ENCODE measurements around the gene TMC3.

TMC3 gene

DNA sequence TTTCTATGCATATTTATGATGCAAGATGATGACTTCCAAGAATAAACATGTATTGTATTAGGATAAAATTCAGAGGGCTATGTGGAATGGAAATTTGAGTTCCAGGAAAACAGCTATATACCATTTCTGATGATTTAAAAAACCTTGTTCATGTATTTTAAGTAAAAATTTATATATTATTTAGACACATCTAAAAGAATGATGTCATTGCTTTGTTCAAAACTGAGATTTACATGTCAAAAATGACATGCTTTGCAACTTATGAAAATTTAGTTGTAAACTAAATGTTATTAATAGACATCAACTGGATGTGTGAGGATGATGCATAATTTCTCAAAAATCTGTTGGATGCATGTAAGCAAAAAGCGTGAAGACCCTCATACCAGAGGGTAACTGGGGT is 52.3 kb downstream of the TMC3 start:
- no peak for DNase-seq

DNA sequence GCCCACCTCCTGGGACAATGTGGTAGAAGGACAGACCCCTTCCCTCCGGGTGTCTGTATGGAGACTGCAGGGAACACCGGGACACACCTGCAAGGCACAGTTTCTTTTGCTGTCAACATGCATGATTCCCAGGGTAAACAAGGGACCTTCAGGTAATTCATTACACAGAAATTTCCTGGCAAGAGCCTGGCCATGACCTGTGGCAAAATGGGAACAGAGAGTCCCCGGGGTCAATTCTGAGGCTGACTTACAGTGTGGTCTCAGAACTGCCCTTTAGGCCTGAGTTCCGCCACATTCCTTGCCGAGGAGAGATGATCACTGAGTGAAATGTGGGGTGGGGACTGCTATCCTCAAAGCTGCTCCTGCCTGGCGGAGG is 56.4 kb downstream of the TMC3 start:
- no peak for DNase-seq

DNA sequence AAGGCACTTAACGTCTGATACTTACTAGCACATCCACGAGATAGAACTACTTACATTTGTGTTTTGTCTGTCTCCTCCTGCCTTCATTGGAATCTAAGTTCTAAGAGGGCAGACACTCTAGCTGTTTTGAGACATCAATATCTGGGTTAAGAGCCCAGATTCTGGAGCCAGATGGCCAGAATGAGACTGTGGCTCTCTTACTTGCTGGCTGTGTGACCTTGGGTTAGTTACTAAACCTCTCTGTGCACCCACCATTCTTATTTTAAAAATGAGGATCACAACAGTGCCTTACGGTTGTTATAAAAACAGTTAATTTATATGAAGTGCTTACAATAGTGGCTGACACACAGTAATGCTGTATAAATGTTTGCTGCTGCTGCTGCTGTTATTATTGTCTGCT is 57.7 kb downstream of the TMC3 start:
- no peak for DNase-seq

DNA sequence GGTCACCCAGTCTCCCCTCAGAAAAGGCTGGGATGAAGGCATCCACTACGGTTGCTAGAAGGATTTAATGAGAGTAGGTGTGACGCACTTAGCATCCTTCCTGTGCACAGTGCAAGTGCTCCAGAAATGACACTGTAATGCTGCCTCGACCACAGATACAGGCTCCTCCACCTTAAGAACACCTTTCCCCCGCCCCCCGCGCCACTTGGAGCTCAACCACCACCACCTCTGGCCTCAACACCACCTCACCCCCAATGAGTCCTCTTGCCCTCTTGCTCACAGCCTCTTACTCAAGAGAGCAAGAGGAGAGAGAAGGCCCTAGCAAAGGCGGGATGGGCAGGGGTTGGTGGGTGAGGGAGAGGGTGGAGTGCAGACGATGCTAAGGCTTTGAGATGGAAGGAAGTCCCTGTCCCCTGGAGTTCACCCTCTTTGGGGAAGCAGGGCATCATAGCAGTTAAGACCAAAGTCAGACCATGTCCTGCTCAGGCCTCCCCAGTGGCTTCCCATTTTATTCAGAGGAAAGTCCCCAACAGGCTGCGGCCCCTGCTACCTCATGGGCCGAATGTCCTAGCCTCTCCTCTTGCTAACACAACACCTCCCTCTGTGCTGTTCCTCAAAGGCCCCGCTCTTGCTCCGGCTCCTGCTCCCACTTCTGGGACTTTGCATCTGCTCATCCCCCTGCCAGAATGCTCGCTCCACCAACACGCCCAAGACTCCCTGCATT is 58.4 kb downstream of the TMC3 start:
- no peak for DNase-seq

DNA sequence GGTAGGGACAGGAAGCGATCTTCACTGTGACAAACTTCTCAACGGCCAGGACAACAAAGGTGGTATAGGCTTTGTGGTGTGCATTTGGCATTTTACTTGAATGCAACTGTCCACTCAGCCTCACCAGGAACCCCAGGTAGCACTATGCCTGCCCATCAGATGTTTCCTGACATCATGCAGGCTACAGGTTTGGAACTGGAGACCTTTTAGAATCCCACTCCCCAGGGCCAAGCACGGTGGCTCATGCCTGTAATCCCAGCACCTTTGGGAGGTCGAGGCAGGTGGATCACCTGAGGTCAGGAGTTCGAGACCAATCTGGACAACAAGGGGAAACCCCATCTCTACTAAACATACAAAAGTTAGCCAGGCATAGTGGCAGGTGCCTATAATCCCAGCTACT is 59.6 kb downstream of the TMC3 start:
- no peak for DNase-seq

DNA sequence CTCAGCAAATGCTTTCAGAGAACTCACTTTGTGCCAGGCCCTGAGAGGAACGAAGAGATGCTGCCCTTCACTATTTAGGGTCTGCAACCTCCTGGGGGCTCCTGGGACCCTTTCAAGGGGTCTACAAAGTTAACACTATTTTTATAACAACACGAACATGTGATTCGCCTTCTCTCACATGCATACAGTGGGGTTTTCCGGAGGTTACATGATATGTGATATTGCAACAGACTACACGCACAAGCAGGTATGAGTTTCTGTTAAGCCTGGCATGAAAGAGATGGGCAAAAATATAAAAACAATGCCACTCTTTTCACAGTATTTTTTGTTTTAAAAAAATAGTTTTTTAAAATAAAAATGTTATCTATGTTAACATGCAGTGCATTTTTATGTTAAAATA is 60.3 kb downstream of the TMC3 start:
- DNase-seq, result no peak

DNA sequence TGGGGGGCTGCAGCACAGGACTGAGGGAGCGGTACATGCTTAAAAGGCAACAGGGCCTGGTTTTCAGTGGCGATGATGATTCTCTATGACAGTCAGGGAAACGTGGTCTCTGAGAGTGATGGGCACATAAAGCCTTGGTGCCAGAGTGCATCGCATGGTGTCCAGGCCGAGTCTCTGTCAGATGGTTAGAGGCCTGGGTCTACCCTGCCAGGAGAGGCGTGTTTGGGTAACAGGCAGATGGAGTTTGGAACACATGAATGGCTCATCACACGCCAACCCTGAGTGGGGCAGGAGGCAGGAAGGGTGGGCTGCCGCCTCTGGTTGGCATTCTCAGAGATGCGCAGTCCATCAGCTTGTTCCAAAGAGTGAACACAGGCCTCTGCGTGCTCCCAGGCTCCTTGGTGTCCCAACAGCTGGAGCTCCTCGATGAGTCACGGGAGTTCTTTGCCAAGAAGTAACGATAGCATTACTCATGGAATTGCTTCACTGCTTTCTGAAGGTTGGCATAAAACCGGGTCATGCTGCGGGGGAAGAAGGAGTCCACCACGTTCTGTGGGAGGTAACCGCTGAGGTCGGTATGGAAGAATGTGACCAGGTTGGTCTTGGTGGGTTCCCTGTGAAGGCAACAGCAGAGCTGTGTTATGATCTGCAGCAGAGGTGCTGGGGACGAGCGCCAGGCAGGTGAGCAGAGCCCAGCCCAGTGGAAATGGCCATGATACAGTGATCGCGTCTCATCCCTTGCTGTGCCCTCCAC is 61.0 kb downstream of the TMC3 start:
- DNase-seq, result no peak

DNA sequence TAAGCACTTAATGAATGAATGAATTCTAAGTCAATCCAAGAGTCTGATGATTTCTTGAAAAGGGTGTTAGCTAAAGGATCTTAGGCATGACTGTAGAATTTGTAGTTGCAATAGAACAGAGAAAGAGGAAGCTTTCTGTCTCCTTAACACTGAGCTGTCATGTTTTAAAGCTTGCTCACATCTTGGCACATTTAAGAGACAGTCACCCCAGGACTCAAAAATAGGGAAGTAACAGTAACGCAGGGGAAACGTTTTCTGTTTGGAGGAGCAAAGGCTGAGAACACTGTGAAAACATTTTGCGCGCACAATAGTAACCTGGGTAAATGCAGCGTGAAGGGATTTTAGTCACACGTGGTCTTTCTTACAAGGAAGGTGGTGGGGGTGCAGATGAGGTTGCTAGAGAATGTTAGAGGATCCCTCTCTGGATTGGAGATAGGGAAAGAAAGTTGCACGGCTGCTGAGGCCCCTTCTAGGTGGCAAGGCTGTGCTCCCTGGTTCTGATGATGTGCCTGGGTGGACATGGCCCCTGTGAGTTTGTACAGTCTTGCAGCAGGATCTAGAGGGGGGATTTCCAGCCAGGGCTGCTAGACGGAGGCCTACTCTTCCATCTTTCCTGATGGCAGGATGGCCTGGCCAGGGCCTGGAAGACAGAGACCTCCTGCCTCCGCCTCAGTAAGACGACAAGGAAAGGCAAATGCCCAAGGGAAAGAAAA is 62.1 kb downstream of the TMC3 start:
- DNase-seq, result peak; percentile 68

DNA sequence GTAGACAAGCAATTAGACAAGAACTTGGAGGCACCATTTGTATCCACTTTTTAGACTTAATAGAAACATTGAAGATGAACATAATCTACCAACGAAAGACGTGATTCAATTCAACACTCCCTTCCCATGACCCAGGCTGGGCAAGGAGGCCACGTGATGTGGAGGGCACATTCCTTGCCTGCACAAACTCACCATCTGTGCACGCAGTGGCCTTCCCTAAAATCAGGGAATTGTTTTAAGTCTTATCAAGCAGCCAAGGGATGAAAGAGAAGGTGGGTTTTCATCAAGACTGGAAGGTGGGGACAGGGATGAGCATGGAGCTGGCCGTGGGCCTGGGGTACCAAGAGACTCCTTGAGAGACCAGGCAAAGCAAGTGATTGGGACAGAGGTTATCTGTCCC is 63.5 kb downstream of the TMC3 start:
- DNase-seq, result no peak

DNA sequence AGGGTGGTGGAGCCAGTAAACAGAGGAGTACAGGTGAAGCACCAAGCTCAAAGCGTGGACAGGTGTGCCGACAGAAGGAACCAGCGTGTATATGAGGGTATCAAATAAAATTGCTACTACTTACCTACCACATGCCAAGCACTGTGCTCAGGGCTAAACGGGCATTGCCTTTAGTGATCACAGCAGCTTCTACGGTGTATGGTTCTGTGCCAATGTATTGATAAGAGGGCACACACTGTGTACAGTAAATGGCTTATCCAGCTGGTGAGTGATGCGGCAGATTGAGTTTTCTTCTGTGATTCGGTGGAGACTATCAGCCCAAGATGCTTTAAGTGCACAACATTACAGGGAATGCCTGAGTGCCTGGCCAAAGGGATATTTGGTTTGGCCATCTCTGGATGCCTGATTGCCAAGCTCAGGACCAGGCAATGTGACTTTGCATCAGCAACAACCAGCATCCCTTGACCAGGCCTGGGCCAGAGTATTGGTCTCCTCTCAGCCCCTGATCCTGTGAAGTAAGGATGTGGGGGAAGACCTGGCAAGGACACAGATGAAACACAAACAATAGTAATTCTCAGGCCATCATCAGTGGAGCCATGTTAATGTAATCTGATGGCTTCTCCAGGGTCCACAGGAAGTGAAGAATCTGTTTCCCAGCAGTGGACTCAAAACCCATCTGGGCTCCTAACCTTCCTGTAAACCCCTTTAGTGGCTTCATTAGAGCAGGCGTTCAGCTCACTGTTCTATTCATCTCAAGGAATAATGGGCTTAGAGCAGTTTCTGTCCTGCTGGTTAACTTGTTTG is 64.2 kb downstream of the TMC3 start:
- DNase-seq, result no peak

DNA sequence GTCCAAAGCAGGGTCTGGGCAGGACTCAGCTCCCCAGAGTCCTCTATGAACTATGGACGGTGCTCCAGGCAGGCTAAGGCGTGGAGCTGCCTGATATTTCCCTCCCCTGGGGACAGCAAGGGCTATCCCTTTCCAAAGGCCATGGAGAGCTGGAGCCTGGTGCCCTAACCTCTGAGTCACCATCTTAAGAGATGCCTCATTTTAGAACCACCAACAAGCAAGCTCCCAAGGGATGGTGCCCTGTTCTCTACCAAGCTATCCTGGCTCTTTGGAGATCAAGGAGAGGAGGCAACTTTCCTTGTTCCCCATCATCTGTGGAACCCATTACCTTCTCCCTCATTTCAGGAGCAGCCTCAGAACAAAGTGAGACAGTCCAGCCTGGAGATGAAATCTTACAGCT is 65.8 kb downstream of the TMC3 start:
- no peak for DNase-seq

DNA sequence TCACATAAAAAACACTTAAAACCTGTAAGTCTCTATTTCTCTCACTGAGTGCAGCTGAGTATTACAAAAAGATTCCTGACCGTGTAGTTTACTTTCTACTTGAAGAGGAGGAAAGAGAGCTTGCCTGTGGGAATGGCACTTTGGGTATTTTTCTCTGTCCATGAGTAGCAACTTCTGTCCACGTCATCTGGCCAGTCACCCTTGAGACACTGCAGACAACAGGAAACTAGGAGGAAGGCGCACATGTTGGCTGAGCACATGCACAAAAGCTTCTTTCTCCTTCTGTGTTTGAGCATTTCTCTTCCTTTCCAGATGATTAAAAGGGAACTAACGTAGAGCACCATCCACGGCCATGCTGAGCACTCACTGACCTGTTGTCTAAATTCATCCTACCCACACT is 69.8 kb downstream of the TMC3 start:
- no peak for DNase-seq

DNA sequence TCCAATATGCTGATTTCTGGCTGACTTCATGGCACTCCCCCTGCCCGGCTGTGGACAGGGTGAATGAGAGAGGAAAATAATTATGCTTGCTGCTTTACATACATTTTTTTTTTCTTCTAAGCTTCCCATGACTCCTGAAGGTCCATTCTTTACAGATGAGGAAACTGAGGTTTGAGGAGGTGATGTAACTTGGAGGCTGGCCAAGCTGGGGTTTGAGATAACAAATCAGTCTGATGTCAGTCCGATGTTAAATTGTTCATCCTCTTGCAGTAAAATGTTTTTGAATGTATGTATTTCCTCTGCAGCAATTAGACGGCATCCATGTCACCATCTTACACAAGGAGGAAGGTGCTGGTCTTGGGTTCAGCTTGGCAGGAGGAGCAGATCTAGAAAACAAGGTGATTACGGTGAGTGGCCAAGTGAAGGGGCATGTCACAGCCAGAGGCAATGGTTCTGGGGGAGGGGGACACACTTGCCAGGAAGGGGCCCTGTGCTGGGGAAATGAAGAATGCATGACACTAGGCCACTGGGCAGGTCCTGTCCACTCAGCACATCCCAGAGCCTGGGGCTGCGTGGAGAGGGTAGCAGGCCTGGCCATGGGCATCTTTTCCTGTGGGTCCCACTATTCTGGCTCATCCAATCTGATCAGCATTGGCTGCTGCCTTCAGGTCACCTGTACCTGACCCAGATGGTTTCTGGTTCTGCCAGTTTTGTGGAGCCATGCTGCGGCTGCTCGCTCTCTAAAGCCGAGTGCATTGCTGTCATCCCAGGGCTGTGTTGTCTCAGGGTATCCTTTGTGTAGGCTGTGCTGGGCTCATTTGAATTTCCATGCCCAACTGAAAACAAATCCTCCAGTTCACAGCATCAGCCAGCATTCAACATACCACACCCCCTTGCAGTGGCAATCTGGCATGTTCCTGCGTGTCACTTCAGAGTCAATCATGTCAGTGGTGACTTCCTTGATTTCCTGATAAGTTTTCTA is 70.5 kb downstream of the TMC3 start:
- DNase-seq, result peak; percentile 39

DNA sequence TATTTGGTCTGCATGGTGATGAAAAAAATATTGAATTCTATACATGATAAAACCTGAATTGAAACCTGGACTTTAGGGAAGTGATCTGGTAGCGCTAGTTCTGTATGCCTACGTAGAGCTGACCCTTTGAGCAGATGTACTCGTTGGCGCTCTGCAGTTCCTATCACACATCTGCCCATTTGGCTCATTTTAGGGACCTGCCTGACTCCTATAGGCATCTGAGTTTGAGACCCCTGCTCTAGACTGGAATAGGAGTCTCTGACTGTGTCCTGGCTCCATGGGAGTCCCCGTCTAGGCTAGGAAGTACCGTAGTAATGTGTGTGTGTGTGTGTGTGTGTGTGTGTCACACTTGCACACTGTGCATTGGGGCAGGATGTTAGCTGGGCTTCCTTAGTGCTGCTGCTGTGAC is 71.3 kb downstream of the TMC3 start:
- DNase-seq, result no peak

DNA sequence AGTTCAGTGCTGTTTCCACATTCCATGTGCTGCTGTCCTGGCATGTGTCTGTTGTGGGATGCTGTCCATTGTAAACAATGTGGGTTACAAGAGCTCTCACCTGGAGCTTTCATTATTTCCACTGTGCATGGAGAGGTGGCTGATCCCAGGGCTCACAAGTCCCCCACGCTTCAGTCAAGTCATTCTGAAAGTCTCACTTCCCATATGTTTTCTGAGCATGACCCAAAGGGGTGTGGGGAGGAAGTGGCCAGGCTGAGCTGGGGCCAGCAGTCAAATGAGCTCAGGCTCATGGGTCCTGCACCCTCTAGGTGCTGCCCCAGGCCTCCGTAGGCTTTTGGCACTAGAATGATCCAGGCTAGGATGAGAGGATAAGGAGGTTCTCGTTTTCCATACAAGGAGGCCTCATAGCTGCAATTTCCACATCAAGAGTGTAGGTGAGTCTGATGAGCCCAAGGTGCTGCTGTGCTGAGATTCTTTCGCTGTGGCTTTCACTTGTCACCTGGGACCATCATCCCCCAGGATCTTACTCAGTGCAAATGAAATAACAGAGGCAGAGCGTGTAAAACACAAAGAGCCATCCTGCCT is 72.1 kb downstream of the TMC3 start:
- no peak for DNase-seq

DNA sequence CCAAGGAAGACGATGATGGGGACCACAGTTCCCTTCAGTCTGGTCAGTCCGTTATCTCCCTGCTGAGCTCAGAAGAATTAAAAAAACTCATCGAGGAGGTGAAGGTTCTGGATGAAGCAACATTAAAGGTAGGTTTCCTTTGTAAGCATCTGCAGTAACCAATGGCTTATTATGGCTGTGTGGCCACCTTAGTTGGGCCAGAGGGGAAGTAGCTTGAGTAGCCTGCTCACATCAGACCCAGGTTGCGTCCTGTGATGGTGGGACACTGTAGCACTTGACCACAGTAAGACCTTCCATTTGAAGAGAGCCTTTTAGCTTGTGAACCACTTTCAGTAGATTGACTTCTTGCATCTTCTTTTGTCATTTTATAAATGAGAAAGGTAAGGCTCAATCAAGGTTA is 72.6 kb downstream of the TMC3 start:
- DNase-seq, result no peak

DNA sequence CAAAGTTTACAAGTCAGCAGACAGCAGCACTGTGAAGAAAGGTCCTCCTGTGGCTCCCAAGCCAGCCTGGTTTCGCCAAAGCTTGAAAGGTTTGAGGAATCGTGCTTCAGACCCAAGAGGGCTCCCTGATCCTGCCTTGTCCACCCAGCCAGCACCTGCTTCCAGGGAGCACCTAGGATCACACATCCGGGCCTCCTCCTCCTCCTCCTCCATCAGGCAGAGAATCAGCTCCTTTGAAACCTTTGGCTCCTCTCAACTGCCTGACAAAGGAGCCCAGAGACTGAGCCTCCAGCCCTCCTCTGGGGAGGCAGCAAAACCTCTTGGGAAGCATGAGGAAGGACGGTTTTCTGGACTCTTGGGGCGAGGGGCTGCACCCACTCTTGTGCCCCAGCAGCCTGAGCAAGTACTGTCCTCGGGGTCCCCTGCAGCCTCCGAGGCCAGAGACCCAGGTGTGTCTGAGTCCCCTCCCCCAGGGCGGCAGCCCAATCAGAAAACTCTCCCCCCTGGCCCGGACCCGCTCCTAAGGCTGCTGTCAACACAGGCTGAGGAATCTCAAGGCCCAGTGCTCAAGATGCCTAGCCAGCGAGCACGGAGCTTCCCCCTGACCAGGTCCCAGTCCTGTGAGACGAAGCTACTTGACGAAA is 74.3 kb downstream of the TMC3 start:
- DNase-seq, result no peak

DNA sequence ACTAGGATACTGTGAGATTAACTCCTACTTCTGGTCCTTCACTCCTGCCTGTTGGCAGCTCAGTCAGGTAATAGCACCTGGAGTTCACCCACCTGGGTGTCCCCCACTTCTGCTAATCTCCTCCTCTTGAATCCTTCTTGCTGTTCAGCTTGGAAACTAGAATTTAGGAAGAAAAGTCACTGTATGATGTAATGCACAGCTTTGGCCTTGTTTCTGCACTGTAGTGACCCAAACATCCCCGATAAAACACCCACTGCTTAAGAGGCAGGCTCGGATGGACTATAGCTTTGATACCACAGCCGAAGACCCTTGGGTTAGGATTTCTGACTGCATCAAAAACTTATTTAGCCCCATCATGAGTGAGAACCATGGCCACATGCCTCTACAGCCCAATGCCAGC is 74.9 kb downstream of the TMC3 start:
- no peak for DNase-seq

DNA sequence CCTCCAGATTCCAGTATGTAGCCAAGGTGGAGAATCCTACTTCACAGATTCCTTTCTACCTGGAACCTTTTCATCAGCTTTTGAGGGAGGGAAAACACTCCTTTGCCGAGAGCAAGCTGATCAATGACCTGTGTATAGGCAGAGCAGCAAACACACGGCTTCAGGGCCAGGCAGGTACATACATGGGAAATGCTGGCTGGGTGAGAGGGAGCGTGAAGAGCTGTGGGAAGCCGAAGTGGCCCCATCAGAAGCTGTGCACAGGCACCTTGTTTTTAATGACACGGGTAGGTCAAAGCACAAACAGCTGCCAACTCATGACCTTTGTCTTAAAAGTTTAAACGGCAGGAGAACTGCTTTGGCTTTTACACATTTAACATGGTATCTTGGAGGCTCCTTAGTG is 75.4 kb downstream of the TMC3 start:
- no peak for DNase-seq

DNA sequence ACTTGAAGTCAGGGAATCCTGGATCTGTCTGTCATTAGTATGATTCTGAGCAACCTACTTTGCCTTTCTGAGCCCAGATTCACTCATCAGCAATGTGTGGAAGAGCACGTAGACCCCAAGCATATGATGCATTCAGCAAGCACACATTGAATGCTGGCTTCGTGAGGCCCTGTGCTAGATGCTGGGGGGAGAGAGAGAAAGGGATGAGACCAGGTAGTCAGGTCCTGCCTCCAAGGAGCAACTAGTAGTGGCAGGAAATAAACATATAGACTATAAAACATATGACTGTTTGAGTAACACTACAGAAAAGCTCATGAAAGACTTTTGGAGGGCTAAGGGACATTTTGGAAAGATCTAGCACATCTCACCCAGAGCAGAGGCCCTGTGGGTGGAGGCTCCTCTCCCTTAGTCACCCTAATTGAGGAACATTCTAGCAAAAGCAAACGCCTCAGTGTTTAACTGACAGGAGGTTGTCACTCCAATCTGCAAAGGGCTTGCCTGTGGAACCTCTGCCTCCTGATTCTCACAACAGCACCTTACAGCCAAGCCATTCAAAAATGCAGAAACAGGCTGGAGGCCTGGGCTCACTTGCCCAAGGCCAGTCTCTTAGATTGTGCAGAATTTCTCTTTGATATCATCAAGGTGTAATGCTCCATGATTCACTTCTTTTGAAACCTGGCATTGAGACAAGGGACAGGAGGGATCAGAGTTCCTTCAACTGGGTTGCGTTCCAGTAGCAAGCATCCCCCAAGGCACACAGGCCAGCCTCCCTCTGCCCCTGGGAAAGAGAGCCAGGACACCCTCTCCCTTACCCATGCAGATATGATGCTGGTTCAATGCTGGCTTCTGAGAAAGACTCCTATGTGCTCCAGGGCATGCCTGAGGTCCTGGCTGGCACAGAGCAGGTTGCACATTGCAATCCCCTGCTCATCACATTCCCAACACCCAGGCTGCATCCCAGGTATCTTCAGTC is 76.1 kb downstream of the TMC3 start:
- peak; percentile 29 for DNase-seq

All from hematopoietic multipotent progenitor cell treated with erythropoietin and hydrocortisone succinate and interleukin-3 and kit ligand, for 6 days (in vitro differentiated cells).